Cerebellar nuclear complex (tissue), 1 donor: Measurements from ENCODE around the gene WASHC4.
A peak's percentile ranks its signal among the peaks of the same experiment; 100 is the strongest.
"Not testable (repeated sequence)": the region's sequence is repeated elsewhere in the genome, so short reads cannot be mapped to it uniquely, and the experiment has no call there.

Experiments
- DNase-seq, 2 experiments: peaks; one replicate each; lab custom pipeline; 2025; lab: John Stamatoyannopoulos, UW

WASHC4 gene

DNA sequence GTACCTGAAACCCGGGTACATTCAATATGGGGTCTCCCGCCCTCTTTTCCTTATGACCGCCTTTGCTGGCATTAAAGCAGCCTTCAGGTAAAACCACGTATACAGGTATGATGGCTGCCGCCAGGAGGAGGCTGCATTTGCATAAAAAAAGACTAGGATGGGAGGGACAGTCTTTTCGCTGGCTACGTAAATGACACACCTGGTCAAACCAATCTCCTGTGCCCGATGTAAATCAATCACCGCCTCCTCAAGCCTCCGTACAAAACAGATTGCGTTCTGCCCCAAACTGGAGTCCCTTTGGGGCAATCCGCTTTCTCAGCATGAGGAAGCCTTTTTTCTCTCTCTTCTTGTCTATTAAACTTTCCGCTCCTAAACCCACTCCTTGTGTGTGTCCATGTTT is 15.2 kb upstream of the WASHC4 start:
- DNase-seq: no peak

- not testable (repeated sequence) for DNase-seq
Observed at GRCh38 chr12:105095338-105095737, 12.2 kb upstream of the WASHC4 start.

DNA sequence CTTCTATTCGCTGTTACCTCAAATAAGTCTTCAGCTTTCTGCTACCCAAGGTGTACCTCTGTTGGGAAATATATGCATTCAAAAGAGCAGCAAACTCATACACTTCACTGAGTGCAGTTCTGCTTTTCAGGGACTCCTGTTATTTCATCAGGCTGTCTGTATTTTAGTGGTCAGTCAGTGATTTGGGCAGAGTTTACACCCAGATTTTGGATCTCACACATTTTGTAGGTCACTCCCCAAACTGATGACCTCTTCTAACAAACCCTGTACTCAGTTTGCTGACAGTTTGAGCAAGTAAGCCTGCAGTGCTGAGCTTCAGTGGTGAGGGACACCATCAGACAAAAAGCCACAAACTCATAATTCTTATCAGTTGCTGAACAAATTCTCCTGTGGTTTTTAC is 8.2 kb upstream of the WASHC4 start:
- DNase-seq: no peak

DNA sequence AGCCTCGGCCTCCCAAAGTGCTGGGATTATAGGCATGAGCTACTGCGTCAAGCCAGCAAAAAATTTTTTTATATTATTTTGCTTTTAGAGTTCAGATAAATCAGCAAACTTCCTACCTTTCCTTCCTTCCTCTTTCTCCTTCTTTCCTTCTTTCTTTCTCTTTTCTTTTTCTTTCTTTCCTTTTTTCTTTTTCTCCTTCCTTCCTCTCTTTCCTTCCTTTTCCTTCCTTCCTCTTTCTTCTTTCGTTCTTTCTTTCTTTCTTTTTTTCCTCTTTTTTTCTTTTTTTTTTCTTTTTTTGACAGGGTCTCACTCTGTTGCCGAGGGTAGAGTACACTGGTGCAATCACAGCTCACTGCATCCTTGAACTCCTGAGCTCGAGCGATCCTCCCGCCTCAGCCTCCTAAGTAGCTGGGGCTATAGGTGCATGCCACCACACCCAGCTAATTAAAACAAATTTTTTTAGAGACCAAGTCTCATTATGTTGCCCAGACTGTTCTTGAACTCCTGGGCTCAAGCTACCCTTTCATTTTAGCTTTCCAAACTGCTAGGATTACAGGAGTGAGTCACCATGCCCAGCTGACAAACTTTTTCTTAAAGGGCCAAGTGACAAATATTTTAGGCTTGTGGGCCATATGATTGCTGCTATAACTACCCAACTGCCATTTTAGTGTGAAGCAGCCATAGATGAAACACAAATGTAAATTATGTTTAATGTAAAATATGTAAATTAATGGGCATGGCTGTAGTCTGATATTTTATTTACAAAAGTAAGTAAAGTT is 7.1 kb upstream of the WASHC4 start:
- DNase-seq: no peak

GRCh38 chr12:105100998-105101397 is 6.5 kb upstream of the WASHC4 start:
- DNase-seq: no peak

DNA sequence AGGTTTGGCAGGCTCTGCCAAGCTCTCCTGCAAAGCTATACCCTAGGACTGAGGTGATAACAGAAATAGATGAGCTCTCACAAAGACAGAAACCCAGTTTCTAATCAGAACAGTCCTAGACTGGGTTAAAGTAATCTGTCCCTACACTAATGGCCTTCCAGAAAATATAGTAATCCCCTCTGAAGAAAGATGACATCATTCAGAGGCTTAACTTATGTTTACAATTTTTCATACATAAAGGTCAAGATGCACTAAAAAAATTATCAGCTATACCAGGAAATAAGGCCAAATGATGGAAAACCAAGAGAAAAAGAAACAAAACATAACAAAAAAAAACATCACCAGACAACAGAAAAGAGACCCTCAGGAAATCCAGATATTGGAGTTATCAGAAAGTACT is 4.9 kb upstream of the WASHC4 start:
- no peak for DNase-seq

DNA sequence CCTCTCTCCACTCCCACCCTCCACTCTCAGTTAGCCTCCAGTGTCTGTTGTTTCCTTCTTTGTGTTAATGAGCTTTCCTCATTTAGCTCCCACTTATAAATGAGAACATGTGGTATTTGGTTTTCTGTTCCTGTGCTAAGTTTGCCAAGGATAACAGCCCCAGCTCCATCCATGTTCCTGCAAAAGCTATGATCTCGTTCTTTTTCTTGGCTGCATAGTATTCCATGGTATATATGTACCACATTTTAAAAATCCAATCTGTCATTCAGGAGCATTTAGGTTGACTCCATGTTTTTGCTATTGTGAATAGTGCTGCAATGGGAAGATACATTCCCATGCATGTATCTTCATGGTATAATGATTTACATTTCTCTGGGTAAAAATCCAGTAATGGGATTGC is 2.8 kb upstream of the WASHC4 start:
- no peak for DNase-seq

DNA sequence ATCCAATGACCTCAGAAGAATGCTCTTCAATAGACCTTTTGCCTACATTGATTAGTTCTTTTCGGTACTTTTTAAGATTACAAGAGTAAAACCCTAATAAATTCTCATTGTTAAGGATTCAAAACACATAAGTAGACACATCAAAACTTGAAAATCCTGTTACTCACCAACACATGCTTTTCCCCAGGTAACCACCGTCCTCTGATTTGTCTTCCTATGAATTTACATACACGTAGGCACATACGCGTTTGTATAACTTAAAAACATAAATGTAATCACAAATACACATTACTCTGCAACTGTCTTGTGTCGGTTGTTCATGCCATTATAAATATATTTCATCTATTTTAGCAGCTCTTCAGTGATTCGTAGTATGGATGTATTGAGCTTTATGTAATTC is 910 bp upstream of the WASHC4 start:
- no peak for DNase-seq

- DNase-seq: peak in 1 of 2 experiments; percentile 15
Observed at GRCh38 chr12:105107171-105107493, 399 bp upstream of the WASHC4 start.

- DNase-seq: no peak
Observed at GRCh38 chr12:105109465-105110212, 2.1 kb downstream of the WASHC4 start.

DNA sequence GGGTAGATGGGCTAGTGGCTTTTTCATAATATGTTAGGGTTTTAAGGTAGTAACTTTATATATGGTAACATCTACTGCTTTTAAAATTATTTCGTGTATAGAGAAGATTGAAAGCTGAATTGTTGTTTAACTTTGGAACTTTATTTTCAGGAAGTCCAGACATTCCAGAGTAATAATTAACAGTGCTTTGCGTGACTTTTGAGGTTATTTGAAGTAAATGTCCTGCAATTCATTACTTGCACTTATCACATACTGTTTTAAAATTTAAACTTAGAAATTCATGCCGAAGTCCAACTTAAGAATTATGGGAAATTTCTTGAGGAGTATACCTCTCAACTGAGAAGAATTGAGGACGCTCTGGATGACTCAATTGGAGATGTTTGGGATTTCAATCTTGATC is 3.3 kb downstream of the WASHC4 start:
- DNase-seq: no peak

DNA sequence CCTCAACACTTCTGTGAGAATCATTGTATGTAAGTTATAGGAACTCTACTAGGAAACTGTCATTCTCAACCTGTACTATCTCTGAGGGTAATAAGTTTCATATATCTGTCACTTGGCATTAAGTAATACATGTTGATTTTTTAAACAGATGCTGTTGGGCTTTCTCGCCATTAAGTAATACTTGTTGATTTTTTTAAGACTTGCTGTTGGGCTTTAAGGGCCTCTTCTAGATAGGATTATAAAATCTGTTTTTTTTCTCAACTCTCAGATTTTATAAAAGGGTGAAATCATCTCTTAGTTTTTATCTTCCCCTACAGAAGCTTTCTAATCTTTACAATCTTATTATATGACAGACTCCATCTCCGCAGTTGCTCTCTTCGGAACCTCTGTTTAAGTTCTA is 5.6 kb downstream of the WASHC4 start:
- DNase-seq: no peak

- DNase-seq: no peak
Observed at GRCh38 chr12:105116969-105117368, 9.4 kb downstream of the WASHC4 start.

DNA sequence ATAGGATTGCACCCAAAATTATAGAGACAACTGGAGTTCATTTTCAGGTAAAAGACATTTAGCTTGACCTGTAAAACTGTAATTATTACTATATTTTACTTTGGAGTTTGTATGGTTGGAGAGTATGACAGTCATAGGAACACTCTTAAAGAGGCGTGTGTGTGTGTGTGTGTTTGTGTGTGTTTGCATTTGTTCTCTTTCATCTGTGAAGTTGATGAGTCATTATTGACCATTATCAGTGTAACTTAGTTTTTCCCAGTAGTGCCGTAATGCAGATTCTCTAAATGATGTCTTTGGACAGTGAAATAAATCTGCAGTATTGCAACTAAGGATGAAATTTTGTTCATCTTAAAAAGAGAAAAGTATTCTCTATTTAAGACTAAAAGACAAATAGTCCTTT is 13.0 kb downstream of the WASHC4 start:
- no peak for DNase-seq

GRCh38 chr12:105138248-105138647 is 30.7 kb downstream of the WASHC4 start:
- no peak for DNase-seq

DNA sequence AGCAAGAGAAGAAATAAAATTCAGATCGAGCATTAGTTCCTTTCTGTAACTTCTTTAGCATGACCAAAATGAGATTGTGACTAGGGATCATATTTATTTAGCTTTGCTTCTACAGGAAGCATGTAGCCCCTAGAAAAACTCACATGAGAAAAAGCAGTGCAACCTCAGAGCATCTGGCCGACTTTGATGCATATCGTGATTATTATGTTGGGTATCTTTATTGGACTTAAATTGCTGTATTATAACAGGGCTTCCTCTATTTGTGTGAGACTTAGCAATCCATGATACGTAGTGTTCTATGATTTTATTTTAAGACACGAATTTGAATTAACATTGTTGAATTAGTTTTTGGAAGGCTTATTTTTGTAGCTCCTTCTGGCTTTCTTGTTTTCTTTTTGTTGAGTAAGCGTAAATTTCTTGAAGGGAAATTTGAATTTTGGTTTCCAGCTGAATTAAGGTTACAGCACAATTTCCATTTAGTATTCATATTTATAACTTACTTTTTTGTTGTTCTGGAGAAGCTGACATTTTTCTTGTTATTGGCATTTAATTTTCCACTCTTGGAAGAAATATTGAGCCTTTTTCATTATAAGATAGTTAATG is 33.9 kb downstream of the WASHC4 start:
- DNase-seq: no peak

DNA sequence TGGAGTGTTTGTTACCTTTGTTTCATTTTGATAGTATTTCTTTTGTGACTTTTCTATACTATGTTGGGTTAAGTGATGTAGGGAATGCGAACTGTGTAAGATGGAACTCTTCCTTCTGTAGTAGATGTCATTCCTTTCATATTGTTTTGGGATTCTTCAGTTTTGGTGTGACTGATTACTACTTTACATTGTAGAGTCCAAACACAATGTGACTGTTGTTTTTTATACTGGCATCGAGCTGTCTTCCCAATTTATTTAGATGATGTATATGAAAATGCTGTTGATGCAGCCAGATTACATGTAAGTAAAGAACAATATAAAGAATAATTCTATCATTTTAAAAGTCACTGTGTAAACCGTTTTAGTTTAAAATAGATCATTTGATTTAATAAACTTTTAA is 34.7 kb downstream of the WASHC4 start:
- DNase-seq: no peak

- no peak for DNase-seq
Observed at GRCh38 chr12:105156260-105156659, 48.7 kb downstream of the WASHC4 start.

GRCh38 chr12:105157606-105158005 is 50.1 kb downstream of the WASHC4 start:
- no peak for DNase-seq

GRCh38 chr12:105158876-105159275 is 51.3 kb downstream of the WASHC4 start:
- DNase-seq: no peak

- no peak for DNase-seq
Observed at GRCh38 chr12:105162174-105162573, 54.6 kb downstream of the WASHC4 start.

- DNase-seq: no peak
Observed at GRCh38 chr12:105164068-105164467, 56.5 kb downstream of the WASHC4 start.

DNA sequence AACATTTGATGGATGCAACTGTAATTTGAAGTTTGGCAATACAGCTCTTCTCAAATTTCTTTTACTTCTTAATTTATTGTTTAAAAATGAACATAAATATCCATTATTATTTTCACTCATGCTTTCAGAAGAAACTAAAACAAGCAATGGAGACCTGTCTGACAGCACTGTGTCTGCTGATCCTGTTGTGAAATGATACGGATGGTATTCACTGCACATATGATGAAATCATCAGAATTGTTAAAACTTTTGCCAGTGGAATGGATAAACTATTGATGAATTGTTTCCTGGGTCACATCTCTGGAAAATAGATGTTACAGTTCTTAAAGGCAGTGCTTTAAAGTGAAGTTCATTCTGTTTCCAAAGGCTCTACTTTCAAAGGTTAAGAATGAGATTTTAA is 59.2 kb downstream of the WASHC4 start:
- DNase-seq: no peak
